Measurements from ENCODE around the gene SPATA46. TPM values are rescaled to one million over a fixed set of nuclear protein-coding genes. Genes with fewer than 3 reads are reported as not detected.

Gene SPATA46
- total and polyA plus RNA-seq, 9 of the 15 experiments (the other 6 are each of a cell fraction or from before 2014, with no cell fraction given), result 0.04 to 0.11 TPM; not detected in 7

DNA sequence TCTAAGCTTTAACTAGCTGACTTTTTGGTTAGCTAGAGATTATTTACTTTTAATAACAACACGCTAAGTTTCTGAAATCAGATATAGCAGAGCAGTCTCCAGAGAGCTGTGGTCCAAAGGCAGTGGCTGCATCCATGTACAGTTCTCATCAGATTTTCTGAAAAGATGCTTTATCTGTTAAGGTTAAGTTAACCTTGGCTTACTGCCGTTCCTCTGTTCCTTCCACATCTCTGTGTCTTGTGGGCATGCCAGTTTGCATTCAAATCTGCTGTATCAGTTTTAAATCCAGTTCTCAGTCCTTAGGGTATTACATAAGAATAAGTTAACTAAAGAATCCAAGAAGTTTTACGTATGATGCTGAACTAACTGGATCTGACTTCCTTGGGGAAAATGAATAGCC lies 46.8 kb downstream of the SPATA46 start (continued):
- TF ChIP-seq HDAC6 (IDR thresholded peaks at IDR 0.05; ENCODE audit: low read depth, low read length) (no peak), NELFE (IDR thresholded peaks at IDR 0.05; ENCODE audit: insufficient read depth, insufficient read length) (no peak), KLF10 (CRISPR knock-in tag; IDR thresholded peaks at IDR 0.05) (no peak)
- TF ChIP-seq, protein P1, sequence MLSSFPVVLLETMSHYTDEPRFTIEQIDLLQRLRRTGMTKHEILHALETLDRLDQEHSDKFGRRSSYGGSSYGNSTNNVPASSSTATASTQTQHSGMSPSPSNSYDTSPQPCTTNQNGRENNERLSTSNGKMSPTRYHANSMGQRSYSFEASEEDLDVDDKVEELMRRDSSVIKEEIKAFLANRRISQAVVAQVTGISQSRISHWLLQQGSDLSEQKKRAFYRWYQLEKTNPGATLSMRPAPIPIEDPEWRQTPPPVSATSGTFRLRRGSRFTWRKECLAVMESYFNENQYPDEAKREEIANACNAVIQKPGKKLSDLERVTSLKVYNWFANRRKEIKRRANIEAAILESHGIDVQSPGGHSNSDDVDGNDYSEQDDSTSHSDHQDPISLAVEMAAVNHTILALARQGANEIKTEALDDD (IDR thresholded peaks at IDR 0.05), result no peak
- TF ChIP-seq, protein P2, sequence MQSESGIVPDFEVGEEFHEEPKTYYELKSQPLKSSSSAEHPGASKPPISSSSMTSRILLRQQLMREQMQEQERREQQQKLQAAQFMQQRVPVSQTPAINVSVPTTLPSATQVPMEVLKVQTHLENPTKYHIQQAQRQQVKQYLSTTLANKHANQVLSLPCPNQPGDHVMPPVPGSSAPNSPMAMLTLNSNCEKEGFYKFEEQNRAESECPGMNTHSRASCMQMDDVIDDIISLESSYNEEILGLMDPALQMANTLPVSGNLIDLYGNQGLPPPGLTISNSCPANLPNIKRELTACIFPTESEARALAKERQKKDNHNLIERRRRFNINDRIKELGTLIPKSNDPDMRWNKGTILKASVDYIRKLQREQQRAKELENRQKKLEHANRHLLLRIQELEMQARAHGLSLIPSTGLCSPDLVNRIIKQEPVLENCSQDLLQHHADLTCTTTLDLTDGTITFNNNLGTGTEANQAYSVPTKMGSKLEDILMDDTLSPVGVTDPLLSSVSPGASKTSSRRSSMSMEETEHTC (IDR thresholded peaks at IDR 0.05), result no peak
- TF ChIP-seq, protein P3, sequence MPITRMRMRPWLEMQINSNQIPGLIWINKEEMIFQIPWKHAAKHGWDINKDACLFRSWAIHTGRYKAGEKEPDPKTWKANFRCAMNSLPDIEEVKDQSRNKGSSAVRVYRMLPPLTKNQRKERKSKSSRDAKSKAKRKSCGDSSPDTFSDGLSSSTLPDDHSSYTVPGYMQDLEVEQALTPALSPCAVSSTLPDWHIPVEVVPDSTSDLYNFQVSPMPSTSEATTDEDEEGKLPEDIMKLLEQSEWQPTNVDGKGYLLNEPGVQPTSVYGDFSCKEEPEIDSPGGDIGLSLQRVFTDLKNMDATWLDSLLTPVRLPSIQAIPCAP (CRISPR knock-in tag; IDR thresholded peaks at IDR 0.05; ENCODE audit: borderline replicate concordance), result no peak

DNA sequence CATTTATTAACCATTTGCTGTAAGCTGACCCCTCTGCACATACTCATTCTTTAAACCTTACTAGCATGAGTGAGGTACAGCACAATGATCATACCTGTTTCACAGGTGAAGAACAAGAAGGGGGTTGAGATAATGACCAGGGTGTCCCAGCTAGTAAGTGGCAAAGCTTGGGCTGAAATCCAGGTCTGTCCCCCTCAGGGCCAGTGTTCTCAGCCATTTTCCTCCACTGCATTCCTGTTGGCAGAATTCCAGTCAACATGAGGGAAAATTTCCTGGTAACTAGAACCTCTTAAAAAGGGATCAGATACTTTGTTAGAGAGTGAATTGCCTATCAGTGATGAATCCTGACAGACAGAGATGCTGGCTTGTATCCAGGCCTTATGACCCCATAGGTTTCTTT lies 48.1 kb downstream of the SPATA46 start:
- ChIA-PET CTCF (ENCODE audit: low intra/inter-chr PET ratio) (no interaction called here), POLR2A (interaction anchor here (0.6 kb wide), 1 partner anchor 521 kb away, joined by 3 read pairs; no protein-coding TSS in a partner anchor)
- Histone ChIP-seq H4K20me1 (replicated peaks; ENCODE audit: control insufficient read depth, insufficient read depth, low read length) (no peaks in the 10 kb centered on the region), H3K4me1 (replicated peaks in 1 of 2; ENCODE audit: control insufficient read depth in 2 of 2, insufficient read depth in 2 of 2, low read length in 2 of 2) (no peaks in the 10 kb centered on the region), H3K36me3 (ENCODE audit: control insufficient read depth, insufficient read depth, low read length) (no peaks in the 10 kb centered on the region), H2AFZ (ENCODE audit: low read depth, low read length) (no peak overlapping the region), H3K79me2 (ENCODE audit: control insufficient read depth, insufficient read depth, low read length) (no peaks in the 10 kb centered on the region), H3K4me3 (no peak overlapping the region), H3K27me3 (ENCODE audit: control insufficient read depth in 2 of 2, insufficient read depth in 2 of 2, low read length in 2 of 2) (peaks cover 12 to 13% of the 10 kb centered on the region in 2 experiments; a peak in 3 of 5 replicates), H3K9me3 (replicated peaks; ENCODE audit: control insufficient read depth, insufficient read depth, low read depth, low read length) (no peaks in the 10 kb centered on the region), H3K9ac (ENCODE audit: insufficient read depth in 1 of 2, low read depth in 2 of 2, low read length in 2 of 2) (no peak overlapping the region), H3K4me2 (ENCODE audit: insufficient read depth, low read length) (no peak overlapping the region), H3K9me1 (ENCODE audit: control insufficient read depth, insufficient read depth, low read length) (no peaks in the 10 kb centered on the region), H3K27ac (ENCODE audit: extremely low read depth, low read depth, low read length) (no peak overlapping the region)
- DNase-seq (ENCODE audit: extremely low read depth in 1 of 4, low spot score in 3 of 4) (no peak), ATAC-seq (no peak), FAIRE-seq (no peak)
- intact Hi-C loops (cut with micrococcal nuclease), result no loop called here
- in situ Hi-C loops (cut with MboI), result no loop called here
- no TSS peak for BruUV-seq (replicated peaks)
- no peak for TF ChIP-seq ZNF324 (CRISPR knock-in tag; IDR thresholded peaks at IDR 0.05)
- no peak for TF ChIP-seq SAP30 (IDR thresholded peaks at IDR 0.05; ENCODE audit: borderline replicate concordance, insufficient read depth, low read depth, low read length, poor library complexity, severe bottlenecking)
- TF ChIP-seq EHMT2 (IDR thresholded peaks at IDR 0.05), result no peak
- no peak for TF ChIP-seq MAFF (IDR thresholded peaks at IDR 0.05; ENCODE audit: low read length)
- TF ChIP-seq GTF2E2 (tag; IDR thresholded peaks at IDR 0.05), result no peak
- TF ChIP-seq, protein P4, sequence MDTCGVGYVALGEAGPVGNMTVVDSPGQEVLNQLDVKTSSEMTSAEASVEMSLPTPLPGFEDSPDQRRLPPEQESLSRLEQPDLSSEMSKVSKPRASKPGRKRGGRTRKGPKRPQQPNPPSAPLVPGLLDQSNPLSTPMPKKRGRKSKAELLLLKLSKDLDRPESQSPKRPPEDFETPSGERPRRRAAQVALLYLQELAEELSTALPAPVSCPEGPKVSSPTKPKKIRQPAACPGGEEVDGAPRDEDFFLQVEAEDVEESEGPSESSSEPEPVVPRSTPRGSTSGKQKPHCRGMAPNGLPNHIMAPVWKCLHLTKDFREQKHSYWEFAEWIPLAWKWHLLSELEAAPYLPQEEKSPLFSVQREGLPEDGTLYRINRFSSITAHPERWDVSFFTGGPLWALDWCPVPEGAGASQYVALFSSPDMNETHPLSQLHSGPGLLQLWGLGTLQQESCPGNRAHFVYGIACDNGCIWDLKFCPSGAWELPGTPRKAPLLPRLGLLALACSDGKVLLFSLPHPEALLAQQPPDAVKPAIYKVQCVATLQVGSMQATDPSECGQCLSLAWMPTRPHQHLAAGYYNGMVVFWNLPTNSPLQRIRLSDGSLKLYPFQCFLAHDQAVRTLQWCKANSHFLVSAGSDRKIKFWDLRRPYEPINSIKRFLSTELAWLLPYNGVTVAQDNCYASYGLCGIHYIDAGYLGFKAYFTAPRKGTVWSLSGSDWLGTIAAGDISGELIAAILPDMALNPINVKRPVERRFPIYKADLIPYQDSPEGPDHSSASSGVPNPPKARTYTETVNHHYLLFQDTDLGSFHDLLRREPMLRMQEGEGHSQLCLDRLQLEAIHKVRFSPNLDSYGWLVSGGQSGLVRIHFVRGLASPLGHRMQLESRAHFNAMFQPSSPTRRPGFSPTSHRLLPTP (IDR thresholded peaks at IDR 0.05; ENCODE audit: borderline replicate concordance, extremely low read depth, insufficient read length), result no peak
- TF ChIP-seq ZBED1 (IDR thresholded peaks at IDR 0.05), result no peak
